ENCODE data around the gene DPF1. TPM values are rescaled to one million over a fixed set of nuclear protein-coding genes. Genes with fewer than 3 reads are reported as not detected.
A peak's percentile ranks its signal among the peaks of the same experiment; 100 is the strongest.

Gene DPF1
- total and polyA plus RNA-seq, 9 donors = 0.23 to 1.0 (median 0.35) TPM; not detected in 2

- DNase-seq = peak; percentile 72 to 95 (median 88)
- no peaks in the 10 kb centered on the region for H3K27me3 ChIP-seq
These were observed 14.2 kb downstream of the DPF1 start for GRCh38 chr19:38209671-38210457.

DNA sequence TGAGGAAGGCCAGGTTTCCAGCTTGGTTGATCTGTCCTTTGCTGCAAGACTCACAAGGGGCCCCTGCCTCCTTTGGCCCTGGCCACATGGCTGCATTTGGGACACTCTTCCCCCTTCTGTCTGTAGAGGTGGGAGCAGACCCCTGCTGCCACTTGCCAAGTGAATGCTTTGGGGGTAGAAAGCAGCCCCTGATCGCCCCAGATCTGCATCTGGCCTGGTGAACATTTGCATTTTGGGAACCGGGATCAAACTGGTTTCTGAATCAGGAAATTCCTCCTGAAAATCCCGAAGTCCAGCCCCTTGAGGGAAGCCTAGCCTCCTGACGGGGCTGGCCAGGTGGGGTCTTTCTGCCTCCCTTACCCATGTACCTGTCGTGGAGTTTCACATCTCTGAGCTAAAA, 14.9 kb downstream of the DPF1 start:
- Histone ChIP-seq H3K36me3 (no peaks in the 10 kb centered on the region), H3K27ac (peak overlapping the region; percentile 12 to 61), H3K4me1 (ENCODE audit: insufficient read depth) (peaks cover 2% of the 10 kb centered on the region), H3K9me3 (no peaks in the 10 kb centered on the region), H3K4me3 (no peak overlapping the region), H3K27me3 (no peaks in the 10 kb centered on the region)
- DNase-seq = no peak
- TF ChIP-seq EP300 (IDR thresholded peaks at IDR 0.05) (no peak), CTCF (IDR thresholded peaks at IDR 0.05) (no peak), POLR2A (IDR thresholded peaks at IDR 0.05) (no peak)
- WGBS, 3 donors = 9 to 13% (median 11%) methylated on average over 5 of the region's 5 CpGs
- intact Hi-C loops (cut with DNase I) = no loop called here

More at GRCh38 chr19:38209671-38210457, 14.2 kb downstream of the DPF1 start:
- 0 to 3% (median 2%) methylated on average over 29 to 30 of the region's 30 CpGs for WGBS, 3 donors
- intact Hi-C loops (cut with DNase I) = loop anchor here in 1 of 4 donors (10.0 kb wide), 1 partner anchor 295 kb away; no protein-coding TSS in a partner anchor
- no peaks in the 10 kb centered on the region for H3K36me3 ChIP-seq
- TF ChIP-seq CTCF (IDR thresholded peaks at IDR 0.05) (peak in 1 of 3 donors; percentile 11), EP300 (IDR thresholded peaks at IDR 0.05) (no peak), POLR2A (IDR thresholded peaks at IDR 0.05) (no peak)
- H3K27ac ChIP-seq = peak overlapping the region; percentile 12 to 61
- peaks cover 2% of the 10 kb centered on the region for H3K4me1 ChIP-seq (ENCODE audit: insufficient read depth)
- H3K9me3 ChIP-seq = no peaks in the 10 kb centered on the region
- no peak overlapping the region for H3K4me3 ChIP-seq

DNA sequence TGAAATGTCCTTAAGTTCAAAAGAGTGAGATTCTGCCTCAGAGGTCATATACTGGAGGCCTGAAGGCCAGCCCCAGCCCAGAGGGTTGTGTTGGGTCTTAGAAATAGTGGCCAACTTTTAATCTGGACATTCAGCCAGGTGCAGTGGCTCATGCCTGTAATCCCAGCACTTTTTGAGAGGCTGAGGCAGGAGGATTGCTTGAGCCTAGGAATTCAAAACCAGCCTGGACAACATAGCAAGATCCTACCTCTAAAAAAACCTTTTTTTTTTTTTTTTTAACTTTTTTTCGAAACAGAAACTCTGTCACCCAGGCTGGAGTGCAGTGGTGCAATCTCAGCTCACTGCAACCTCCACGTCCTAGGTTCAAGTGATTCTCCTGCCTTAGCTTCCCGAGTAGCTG, 15.5 kb downstream of the DPF1 start:
- H3K27me3 ChIP-seq = no peaks in the 10 kb centered on the region
- H3K4me3 ChIP-seq = no peak overlapping the region
- no peaks in the 10 kb centered on the region for H3K36me3 ChIP-seq
- peaks cover 2% of the 10 kb centered on the region for H3K4me1 ChIP-seq (ENCODE audit: insufficient read depth)
- no peak for TF ChIP-seq CTCF (IDR thresholded peaks at IDR 0.05)
- H3K9me3 ChIP-seq = no peaks in the 10 kb centered on the region
- H3K27ac ChIP-seq = no peak overlapping the region
- no peak for DNase-seq
- 93 to 94% (median 93%) methylated on average over 3 of the region's 3 CpGs for WGBS, 3 donors
- intact Hi-C loops (cut with DNase I) = no loop called here

DNA sequence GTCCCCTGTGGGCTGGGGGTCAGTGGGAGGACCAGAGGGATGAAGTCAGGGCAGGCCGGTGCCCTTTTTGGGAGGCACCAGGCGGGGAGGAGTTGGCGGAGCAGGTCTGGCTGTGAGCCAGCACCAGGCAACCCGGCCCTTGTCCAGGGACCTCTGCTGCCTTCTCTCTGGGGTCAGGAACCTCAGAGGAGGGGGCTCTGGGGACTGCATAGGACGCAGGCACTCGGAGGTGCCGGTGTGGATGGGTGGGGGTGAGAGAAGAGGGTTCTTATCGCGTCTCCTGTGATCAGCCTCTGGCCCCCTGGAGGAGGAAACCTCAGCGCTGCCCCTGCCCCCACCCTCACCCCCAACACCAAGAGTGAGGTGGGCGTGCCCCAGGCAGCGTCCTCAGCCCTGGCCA, 16.5 kb downstream of the DPF1 start:
- no peaks in the 10 kb centered on the region for H3K27me3 ChIP-seq
- TF ChIP-seq POLR2A (IDR thresholded peaks at IDR 0.05) = no peak
- TF ChIP-seq EP300 (IDR thresholded peaks at IDR 0.05) = no peak
- no peak for TF ChIP-seq CTCF (IDR thresholded peaks at IDR 0.05)
- H3K36me3 ChIP-seq = no peaks in the 10 kb centered on the region
- intact Hi-C loops (cut with DNase I) = no loop called here
- H3K27ac ChIP-seq = no peak overlapping the region
- 61 to 77% (median 68%) methylated on average over 12 of the region's 12 CpGs for WGBS, 3 donors
- no peak for DNase-seq
- H3K4me1 ChIP-seq (ENCODE audit: insufficient read depth) = peaks cover 2% of the 10 kb centered on the region
- H3K9me3 ChIP-seq = no peaks in the 10 kb centered on the region
- no peak overlapping the region for H3K4me3 ChIP-seq

All from ovary (tissue), 9 donors.